ENCODE data around the gene SEH1L.
"Not testable (repeated sequence)": the region's sequence is repeated elsewhere in the genome, so short reads cannot be mapped to it uniquely, and the experiment has no call there.

SEH1L gene

GRCh38 chr18:12943215-12943614, 4.6 kb upstream of the SEH1L start:
- DNase-seq (ENCODE audit: low read depth in 2 of 2): no peak

- no peak for DNase-seq (ENCODE audit: low read depth in 2 of 2)
Measured at GRCh38 chr18:12944709-12945108, 3.1 kb upstream of the SEH1L start.

- no peak for DNase-seq (ENCODE audit: low read depth in 2 of 2)
Measured at GRCh38 chr18:12946549-12947284, 1.1 kb upstream of the SEH1L start.

- DNase-seq (ENCODE audit: low read depth in 2 of 2): peak; percentile 97
Measured at GRCh38 chr18:12948050-12948804, 416 bp downstream of the SEH1L start.

GRCh38 chr18:12958478-12958877, 10.7 kb downstream of the SEH1L start:
- no peak for DNase-seq (ENCODE audit: low read depth in 2 of 2)

- DNase-seq (ENCODE audit: low read depth in 2 of 2): no peak
Measured at GRCh38 chr18:12960395-12960794, 12.6 kb downstream of the SEH1L start.

GRCh38 chr18:12960853-12961397, 13.1 kb downstream of the SEH1L start:
- DNase-seq (ENCODE audit: low read depth in 2 of 2): no peak

- DNase-seq (ENCODE audit: low read depth in 2 of 2): no peak
Measured at GRCh38 chr18:12963069-12963468, 15.3 kb downstream of the SEH1L start.

GRCh38 chr18:12968115-12968514, 20.3 kb downstream of the SEH1L start:
- DNase-seq (ENCODE audit: low read depth in 2 of 2): no peak

GRCh38 chr18:12968619-12969018, 20.8 kb downstream of the SEH1L start:
- DNase-seq (ENCODE audit: low read depth in 2 of 2): no peak

- DNase-seq (ENCODE audit: low read depth in 2 of 2): no peak
Measured at GRCh38 chr18:12973562-12974213, 25.9 kb downstream of the SEH1L start.

- DNase-seq (ENCODE audit: low read depth in 2 of 2): no peak
Measured at GRCh38 chr18:12975488-12975887, 27.7 kb downstream of the SEH1L start.

GRCh38 chr18:12976305-12976704, 28.5 kb downstream of the SEH1L start:
- DNase-seq (ENCODE audit: low read depth in 2 of 2): no peak

GRCh38 chr18:12980065-12980464, 32.3 kb downstream of the SEH1L start:
- DNase-seq (ENCODE audit: low read depth in 2 of 2): not testable (repeated sequence)

- DNase-seq (ENCODE audit: low read depth in 2 of 2): no peak
Measured at GRCh38 chr18:12989397-12990122, 41.7 kb downstream of the SEH1L start.

GRCh38 chr18:12990123-12990475, 42.3 kb downstream of the SEH1L start:
- no peak for DNase-seq (ENCODE audit: low read depth in 2 of 2)

- no peak for DNase-seq (ENCODE audit: low read depth in 2 of 2)
Measured at GRCh38 chr18:12990641-12990966, 42.8 kb downstream of the SEH1L start.

GRCh38 chr18:12990967-12991820, 43.4 kb downstream of the SEH1L start, which contains the start of gene CEP192:
CEP192 (plus strand) TSS chr18:12991362; CDS start chr18:12999425, 8,063 bp downstream.
- DNase-seq (ENCODE audit: low read depth in 2 of 2): peak; percentile 88 to 94

- DNase-seq (ENCODE audit: low read depth in 2 of 2): no peak
Measured at GRCh38 chr18:12991821-12992179, 44.0 kb downstream of the SEH1L start.

- DNase-seq (ENCODE audit: low read depth in 2 of 2): no peak
Measured at GRCh38 chr18:12993439-12993838, 45.6 kb downstream of the SEH1L start.

GRCh38 chr18:12995424-12995823, 47.6 kb downstream of the SEH1L start:
- no peak for DNase-seq (ENCODE audit: low read depth in 2 of 2)
